Astrocyte (in vitro differentiated cells and primary cell): Measurements from ENCODE around the gene ARSG. TPM values are rescaled to one million over a fixed set of nuclear protein-coding genes. Genes with fewer than 3 reads are reported as not detected.
A peak's percentile ranks its signal among the peaks of the same experiment; 100 is the strongest.

Experiments used
- DNase-seq: peaks from one replicate; pipeline ENCODE4 v3.0.0-alpha.2; 2010; ENCODE audit warnings: low read depth
- FAIRE-seq: peaks from 2 replicates; lab custom pipeline; 2011; peaks lifted over from hg19 to GRCh38; lab: Jason Lieb, UNC
- H2AFZ ChIP-seq: 2 replicates; pipeline ENCODE4 v1.6.0; 2012; ENCODE audit warnings: low read depth, low read length, inconsistent platforms
- H3K27ac ChIP-seq: 2 replicates; pipeline ENCODE4 v1.5.1; 2011; ENCODE audit warnings: low read depth, low read length, inconsistent platforms
- H3K27me3 ChIP-seq: 2 replicates; pipeline ENCODE4 v1.6.0; 2011; ENCODE audit warnings: low read length, inconsistent platforms; ENCODE audit not compliant: insufficient read depth
- H3K36me3 ChIP-seq: 2 replicates; pipeline ENCODE4 v1.5.1; 2011; ENCODE audit warnings: low read length, inconsistent platforms; ENCODE audit not compliant: insufficient read depth
- H3K4me1 ChIP-seq: 2 replicates; pipeline ENCODE4 v1.5.1; 2011; ENCODE audit warnings: low read length, inconsistent platforms; ENCODE audit not compliant: insufficient read depth
- H3K4me2 ChIP-seq: 2 replicates; pipeline ENCODE4 v1.6.0; 2012; ENCODE audit warnings: low read length, inconsistent platforms
- H3K4me3 ChIP-seq: 2 replicates; pipeline ENCODE4 v1.5.1; 2011; ENCODE audit warnings: low read depth, mild to moderate bottlenecking, low read length, inconsistent platforms; ENCODE audit not compliant: insufficient read depth
- H3K79me2 ChIP-seq: 2 replicates; pipeline ENCODE4 v1.6.0; 2012; ENCODE audit warnings: mild to moderate bottlenecking, low read length, inconsistent platforms; ENCODE audit not compliant: insufficient read depth
- H3K9ac ChIP-seq: 2 replicates; pipeline ENCODE4 v1.6.0; 2012; ENCODE audit warnings: mild to moderate bottlenecking, low read length, inconsistent platforms
- H3K9me3 ChIP-seq: 2 replicates; pipeline ENCODE4 v1.5.1; 2012; ENCODE audit warnings: low read depth, mild to moderate bottlenecking, low read length, inconsistent platforms; ENCODE audit not compliant: insufficient read depth
- H4K20me1 ChIP-seq: 2 replicates; pipeline ENCODE4 v1.6.0; 2012; ENCODE audit warnings: low read length, inconsistent platforms; ENCODE audit not compliant: insufficient read depth
- H3K27ac Mint-ChIP-seq: one replicate; pipeline ENCODE4 v1.8.0; 2021; ENCODE audit warnings: mild to moderate bottlenecking, mixed read lengths; ENCODE audit not compliant: unreplicated experiment
- H3K27me3 Mint-ChIP-seq: one replicate; pipeline ENCODE4 v1.8.0; 2021; ENCODE audit warnings: low read depth, mixed read lengths; ENCODE audit not compliant: unreplicated experiment
- H3K36me3 Mint-ChIP-seq: one replicate; pipeline ENCODE4 v1.8.0; 2021; ENCODE audit warnings: low read depth, mixed read lengths; ENCODE audit not compliant: unreplicated experiment
- H3K4me1 Mint-ChIP-seq: one replicate; pipeline ENCODE4 v1.8.0; 2021; ENCODE audit warnings: low read depth, mixed read lengths; ENCODE audit not compliant: unreplicated experiment
- H3K4me3 Mint-ChIP-seq: one replicate; pipeline ENCODE4 v1.8.0; 2021; ENCODE audit warnings: mild to moderate bottlenecking, moderate library complexity, mixed read lengths; ENCODE audit not compliant: unreplicated experiment
- H3K9me3 Mint-ChIP-seq: one replicate; pipeline ENCODE4 v1.8.0; 2021; ENCODE audit warnings: mild to moderate bottlenecking, mixed read lengths; ENCODE audit not compliant: unreplicated experiment
- EZH2 ChIP-seq: IDR thresholded peaks from 2 replicates; pipeline ENCODE4 v1.6.1; 2012; ENCODE audit warnings: mild to moderate bottlenecking, low read length, inconsistent platforms; ENCODE audit not compliant: insufficient read depth
- total RNA-seq: library from RNA; stranded (reverse); gene quantifications from 2 replicates; pipeline ENCODE4 v1.2.1, GENCODE V29; 2021
- TF ChIP-seq, protein P1 (sequence below): IDR thresholded peaks from 2 replicates; pipeline ENCODE4 v1.5.1; 2011; ENCODE audit warnings: low read depth, mild to moderate bottlenecking, inconsistent platforms, low read length, moderate library complexity; ENCODE audit not compliant: insufficient read depth

The ARSG gene
- total RNA-seq, 1 donor from 2014 or later: 2.6 TPM

DNA sequence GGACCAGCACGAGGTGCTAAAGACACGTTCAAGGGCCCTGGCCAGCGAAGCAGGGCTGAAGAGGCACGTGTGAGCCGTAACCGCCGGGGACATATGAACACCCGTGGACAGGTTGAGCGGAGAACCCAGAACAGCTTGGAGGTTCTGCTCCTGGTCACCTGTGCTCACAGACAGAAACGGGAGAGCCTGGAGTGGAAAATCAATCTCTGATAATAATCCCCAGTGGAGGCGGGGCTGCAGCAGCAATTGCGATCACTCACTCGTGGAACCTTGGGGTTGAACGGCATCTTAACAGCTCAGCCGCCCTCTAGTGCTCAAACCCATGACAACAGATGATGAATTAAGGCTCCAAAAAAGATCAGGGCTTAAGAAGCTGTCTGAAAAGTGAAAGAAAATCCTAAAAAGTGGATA is 140.4 kb downstream of the ARSG start:
- Mint-ChIP-seq H3K9me3 (no peaks in the 10 kb centered on the region), H3K4me3 (no peak overlapping the region), H3K36me3 (peaks cover 37% of the 10 kb centered on the region), H3K4me1 (peaks cover 7% of the 10 kb centered on the region), H3K27ac (no peak overlapping the region), H3K27me3 (no peaks in the 10 kb centered on the region)
- Histone ChIP-seq H3K4me1 (peaks cover 5% of the 10 kb centered on the region), H3K4me3 (no peak overlapping the region), H3K9ac (no peak overlapping the region), H3K27ac (no peak overlapping the region), H3K79me2 (no peaks in the 10 kb centered on the region), H4K20me1 (peaks cover 11% of the 10 kb centered on the region), H3K4me2 (no peak overlapping the region), H3K27me3 (no peaks in the 10 kb centered on the region), H3K36me3 (peaks cover 59% of the 10 kb centered on the region), H2AFZ (no peak overlapping the region), H3K9me3 (no peaks in the 10 kb centered on the region)
- DNase-seq: no peak
- TF ChIP-seq EZH2: no peak
- TF ChIP-seq, protein P1, sequence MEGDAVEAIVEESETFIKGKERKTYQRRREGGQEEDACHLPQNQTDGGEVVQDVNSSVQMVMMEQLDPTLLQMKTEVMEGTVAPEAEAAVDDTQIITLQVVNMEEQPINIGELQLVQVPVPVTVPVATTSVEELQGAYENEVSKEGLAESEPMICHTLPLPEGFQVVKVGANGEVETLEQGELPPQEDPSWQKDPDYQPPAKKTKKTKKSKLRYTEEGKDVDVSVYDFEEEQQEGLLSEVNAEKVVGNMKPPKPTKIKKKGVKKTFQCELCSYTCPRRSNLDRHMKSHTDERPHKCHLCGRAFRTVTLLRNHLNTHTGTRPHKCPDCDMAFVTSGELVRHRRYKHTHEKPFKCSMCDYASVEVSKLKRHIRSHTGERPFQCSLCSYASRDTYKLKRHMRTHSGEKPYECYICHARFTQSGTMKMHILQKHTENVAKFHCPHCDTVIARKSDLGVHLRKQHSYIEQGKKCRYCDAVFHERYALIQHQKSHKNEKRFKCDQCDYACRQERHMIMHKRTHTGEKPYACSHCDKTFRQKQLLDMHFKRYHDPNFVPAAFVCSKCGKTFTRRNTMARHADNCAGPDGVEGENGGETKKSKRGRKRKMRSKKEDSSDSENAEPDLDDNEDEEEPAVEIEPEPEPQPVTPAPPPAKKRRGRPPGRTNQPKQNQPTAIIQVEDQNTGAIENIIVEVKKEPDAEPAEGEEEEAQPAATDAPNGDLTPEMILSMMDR: peak; percentile 23
- FAIRE-seq: no peak

DNA sequence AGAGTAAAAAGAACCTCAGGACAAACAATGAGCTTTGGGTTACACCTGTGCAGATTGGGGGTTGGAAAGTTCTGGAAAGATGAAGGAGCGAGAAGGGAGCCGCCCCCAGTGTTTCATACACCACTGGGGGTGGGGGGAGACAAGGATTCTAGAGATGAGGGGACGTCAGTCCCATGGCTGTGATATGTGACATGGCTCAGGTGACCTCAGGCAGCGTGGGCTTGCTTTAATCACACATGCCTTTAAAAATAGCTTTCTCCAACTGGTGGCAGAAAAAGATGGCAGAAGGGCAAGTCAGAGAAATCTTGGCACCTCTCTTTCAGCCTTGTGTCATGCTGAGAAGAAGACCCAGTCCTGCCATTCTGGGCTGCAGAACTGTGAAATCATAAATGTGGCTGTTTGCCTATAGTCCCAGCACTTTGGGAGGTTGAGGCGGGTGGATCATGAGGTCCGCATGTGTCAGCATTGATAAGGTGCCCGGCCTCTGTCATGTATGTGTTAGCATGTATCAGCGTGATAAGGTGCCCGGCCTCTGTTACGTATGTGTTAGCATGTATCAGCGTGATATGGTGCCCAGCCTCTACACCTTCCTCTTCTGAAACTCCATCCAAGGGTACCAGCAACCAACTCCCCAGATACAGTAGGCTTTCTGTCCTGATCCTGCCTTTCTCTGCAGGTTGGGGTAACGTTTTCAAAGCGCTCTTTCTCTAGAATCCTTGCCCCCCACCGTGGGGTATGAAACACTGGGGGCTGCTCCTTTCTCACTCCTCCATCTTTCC is 141.0 kb downstream of the ARSG start:
- TF ChIP-seq, protein P1: no peak
- no peak for TF ChIP-seq EZH2
- H3K36me3 ChIP-seq: peaks cover 59% of the 10 kb centered on the region
- H3K9ac ChIP-seq: no peak overlapping the region
- H3K79me2 ChIP-seq: no peaks in the 10 kb centered on the region
- Mint-ChIP-seq H3K9me3 (no peaks in the 10 kb centered on the region), H3K36me3 (peaks cover 37% of the 10 kb centered on the region), H3K27ac (no peak overlapping the region), H3K4me3 (no peak overlapping the region), H3K4me1 (peaks cover 7% of the 10 kb centered on the region), H3K27me3 (no peaks in the 10 kb centered on the region)
- H3K27ac ChIP-seq: no peak overlapping the region
- no peaks in the 10 kb centered on the region for H3K9me3 ChIP-seq
- no peak for FAIRE-seq
- peaks cover 11% of the 10 kb centered on the region for H4K20me1 ChIP-seq
- no peak overlapping the region for H2AFZ ChIP-seq
- H3K27me3 ChIP-seq: no peaks in the 10 kb centered on the region
- no peak for DNase-seq
- H3K4me1 ChIP-seq: peaks cover 5% of the 10 kb centered on the region
- H3K4me2 ChIP-seq: no peak overlapping the region
- H3K4me3 ChIP-seq: no peak overlapping the region

DNA sequence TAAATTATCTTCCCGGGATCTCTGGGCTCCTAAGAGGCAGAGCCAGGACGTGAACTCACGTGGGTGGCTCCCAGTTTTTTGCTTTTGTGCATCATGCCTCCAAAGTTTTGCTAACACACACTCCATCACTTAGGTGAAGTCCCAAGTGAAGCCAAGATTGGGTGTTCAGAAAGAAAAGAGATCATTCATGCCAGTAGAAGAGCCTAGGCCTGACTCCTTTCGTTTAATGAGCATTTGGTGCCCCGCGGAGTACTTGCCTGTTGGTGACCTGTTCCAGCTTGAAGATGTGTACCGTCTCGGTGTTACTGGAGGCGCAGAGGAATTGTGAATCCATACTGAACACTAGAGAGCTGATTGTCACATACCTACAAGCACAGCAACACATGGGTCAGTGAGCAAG is 141.9 kb downstream of the ARSG start:
- Mint-ChIP-seq H3K27ac (no peak overlapping the region), H3K4me3 (no peak overlapping the region), H3K36me3 (peaks cover 38% of the 10 kb centered on the region), H3K27me3 (no peaks in the 10 kb centered on the region), H3K9me3 (no peaks in the 10 kb centered on the region), H3K4me1 (peaks cover 11% of the 10 kb centered on the region)
- no peaks in the 10 kb centered on the region for H3K79me2 ChIP-seq
- no peak for DNase-seq
- no peaks in the 10 kb centered on the region for H3K27me3 ChIP-seq
- no peak overlapping the region for H3K27ac ChIP-seq
- peaks cover 5% of the 10 kb centered on the region for H3K4me1 ChIP-seq
- no peak overlapping the region for H3K4me3 ChIP-seq
- no peak for FAIRE-seq
- H3K4me2 ChIP-seq: no peak overlapping the region
- H3K9ac ChIP-seq: no peak overlapping the region
- H3K36me3 ChIP-seq: peaks cover 59% of the 10 kb centered on the region
- TF ChIP-seq, protein P1: no peak
- TF ChIP-seq EZH2: no peak
- H3K9me3 ChIP-seq: no peaks in the 10 kb centered on the region
- H4K20me1 ChIP-seq: peaks cover 14% of the 10 kb centered on the region
- H2AFZ ChIP-seq: no peak overlapping the region
